ENCODE data around the gene BPIFB3.

DNA sequence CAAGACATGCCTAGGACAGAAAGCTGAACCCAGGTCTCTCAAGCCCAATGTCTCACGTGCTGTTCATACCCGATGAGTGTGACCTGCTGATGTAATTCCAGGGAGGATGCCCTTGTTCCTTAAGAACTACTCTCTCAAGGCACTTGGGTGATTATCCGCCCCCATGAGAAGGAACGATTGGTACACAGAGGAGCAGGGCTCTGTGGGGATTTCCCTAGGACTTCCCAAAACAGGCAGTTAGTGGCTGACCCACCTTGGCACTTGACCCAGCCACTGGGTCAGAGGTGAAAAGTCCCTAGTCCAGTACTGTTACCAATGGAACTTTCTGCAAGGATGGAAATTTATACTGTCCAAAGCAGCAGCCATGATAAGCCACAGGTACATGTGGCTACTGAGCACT lies 31.4 kb upstream of the BPIFB3 start:
- TF ChIP-seq, protein P1, sequence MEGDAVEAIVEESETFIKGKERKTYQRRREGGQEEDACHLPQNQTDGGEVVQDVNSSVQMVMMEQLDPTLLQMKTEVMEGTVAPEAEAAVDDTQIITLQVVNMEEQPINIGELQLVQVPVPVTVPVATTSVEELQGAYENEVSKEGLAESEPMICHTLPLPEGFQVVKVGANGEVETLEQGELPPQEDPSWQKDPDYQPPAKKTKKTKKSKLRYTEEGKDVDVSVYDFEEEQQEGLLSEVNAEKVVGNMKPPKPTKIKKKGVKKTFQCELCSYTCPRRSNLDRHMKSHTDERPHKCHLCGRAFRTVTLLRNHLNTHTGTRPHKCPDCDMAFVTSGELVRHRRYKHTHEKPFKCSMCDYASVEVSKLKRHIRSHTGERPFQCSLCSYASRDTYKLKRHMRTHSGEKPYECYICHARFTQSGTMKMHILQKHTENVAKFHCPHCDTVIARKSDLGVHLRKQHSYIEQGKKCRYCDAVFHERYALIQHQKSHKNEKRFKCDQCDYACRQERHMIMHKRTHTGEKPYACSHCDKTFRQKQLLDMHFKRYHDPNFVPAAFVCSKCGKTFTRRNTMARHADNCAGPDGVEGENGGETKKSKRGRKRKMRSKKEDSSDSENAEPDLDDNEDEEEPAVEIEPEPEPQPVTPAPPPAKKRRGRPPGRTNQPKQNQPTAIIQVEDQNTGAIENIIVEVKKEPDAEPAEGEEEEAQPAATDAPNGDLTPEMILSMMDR (conservative IDR thresholded peaks at IDR 0.05; ENCODE audit: low read depth in 2 of 2): no peak
- TF ChIP-seq EZH2 (IDR thresholded peaks at IDR 0.05; ENCODE audit: low read depth, unreplicated experiment) (no peak), POLR2AphosphoS5 (IDR thresholded peaks at IDR 0.05; ENCODE audit: low read depth) (no peak), ZNF331 (CRISPR knock-in tag; IDR thresholded peaks at IDR 0.05; ENCODE audit: low read depth) (no peak), EZH2phosphoT487 (IDR thresholded peaks at IDR 0.05; ENCODE audit: unreplicated experiment) (no peak), CREB1 (CRISPR knock-in tag; IDR thresholded peaks at IDR 0.05; ENCODE audit: low read depth) (no peak), STAT1 (IDR thresholded peaks at IDR 0.05; ENCODE audit: unreplicated experiment) (no peak), NANOG (IDR thresholded peaks at IDR 0.05; ENCODE audit: borderline replicate concordance) (no peak), ZNF114 (CRISPR knock-in tag; IDR thresholded peaks at IDR 0.05) (no peak)
- TF ChIP-seq, protein P2, sequence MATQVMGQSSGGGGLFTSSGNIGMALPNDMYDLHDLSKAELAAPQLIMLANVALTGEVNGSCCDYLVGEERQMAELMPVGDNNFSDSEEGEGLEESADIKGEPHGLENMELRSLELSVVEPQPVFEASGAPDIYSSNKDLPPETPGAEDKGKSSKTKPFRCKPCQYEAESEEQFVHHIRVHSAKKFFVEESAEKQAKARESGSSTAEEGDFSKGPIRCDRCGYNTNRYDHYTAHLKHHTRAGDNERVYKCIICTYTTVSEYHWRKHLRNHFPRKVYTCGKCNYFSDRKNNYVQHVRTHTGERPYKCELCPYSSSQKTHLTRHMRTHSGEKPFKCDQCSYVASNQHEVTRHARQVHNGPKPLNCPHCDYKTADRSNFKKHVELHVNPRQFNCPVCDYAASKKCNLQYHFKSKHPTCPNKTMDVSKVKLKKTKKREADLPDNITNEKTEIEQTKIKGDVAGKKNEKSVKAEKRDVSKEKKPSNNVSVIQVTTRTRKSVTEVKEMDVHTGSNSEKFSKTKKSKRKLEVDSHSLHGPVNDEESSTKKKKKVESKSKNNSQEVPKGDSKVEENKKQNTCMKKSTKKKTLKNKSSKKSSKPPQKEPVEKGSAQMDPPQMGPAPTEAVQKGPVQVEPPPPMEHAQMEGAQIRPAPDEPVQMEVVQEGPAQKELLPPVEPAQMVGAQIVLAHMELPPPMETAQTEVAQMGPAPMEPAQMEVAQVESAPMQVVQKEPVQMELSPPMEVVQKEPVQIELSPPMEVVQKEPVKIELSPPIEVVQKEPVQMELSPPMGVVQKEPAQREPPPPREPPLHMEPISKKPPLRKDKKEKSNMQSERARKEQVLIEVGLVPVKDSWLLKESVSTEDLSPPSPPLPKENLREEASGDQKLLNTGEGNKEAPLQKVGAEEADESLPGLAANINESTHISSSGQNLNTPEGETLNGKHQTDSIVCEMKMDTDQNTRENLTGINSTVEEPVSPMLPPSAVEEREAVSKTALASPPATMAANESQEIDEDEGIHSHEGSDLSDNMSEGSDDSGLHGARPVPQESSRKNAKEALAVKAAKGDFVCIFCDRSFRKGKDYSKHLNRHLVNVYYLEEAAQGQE (IDR thresholded peaks at IDR 0.05; ENCODE audit: unreplicated experiment): no peak
- TF ChIP-seq, protein P3, sequence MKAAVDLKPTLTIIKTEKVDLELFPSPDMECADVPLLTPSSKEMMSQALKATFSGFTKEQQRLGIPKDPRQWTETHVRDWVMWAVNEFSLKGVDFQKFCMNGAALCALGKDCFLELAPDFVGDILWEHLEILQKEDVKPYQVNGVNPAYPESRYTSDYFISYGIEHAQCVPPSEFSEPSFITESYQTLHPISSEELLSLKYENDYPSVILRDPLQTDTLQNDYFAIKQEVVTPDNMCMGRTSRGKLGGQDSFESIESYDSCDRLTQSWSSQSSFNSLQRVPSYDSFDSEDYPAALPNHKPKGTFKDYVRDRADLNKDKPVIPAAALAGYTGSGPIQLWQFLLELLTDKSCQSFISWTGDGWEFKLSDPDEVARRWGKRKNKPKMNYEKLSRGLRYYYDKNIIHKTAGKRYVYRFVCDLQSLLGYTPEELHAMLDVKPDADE (IDR thresholded peaks at IDR 0.05): no peak

All from GM23338 (cell line).